HCT116 (cell line): ENCODE data around the gene SMIM26.

Experiments
- CTCF ChIP-seq, 3 experiments: fragments of 200-600 bp in 1 of 3; sonication (generic) in 1 of 3; IDR thresholded peaks in 2 of 3; conservative IDR thresholded peaks in 1 of 3; 2 replicates each; pipeline ENCODE4 v1.5.1; 2012 to 2017; ENCODE audit warnings: low read depth in 2 of 3, low read length in 2 of 3, antibody characterized with exemption in 1 of 3, borderline replicate concordance in 1 of 3, control low read depth in 1 of 3, mild to moderate bottlenecking in 1 of 3, mixed read lengths in 1 of 3, mixed run types in 1 of 3, moderate library complexity in 1 of 3; ENCODE audit not compliant: insufficient read depth in 1 of 3
- EZH2 ChIP-seq: fragments of 200-600 bp; sonication (generic); IDR thresholded peaks from 2 replicates; pipeline ENCODE4 v1.6.1; 2017; ENCODE audit warnings: antibody characterized with exemption, mixed run types
- POLR2AphosphoS5 ChIP-seq: IDR thresholded peaks from 2 replicates; pipeline ENCODE4 v1.6.1; 2011; ENCODE audit warnings: mild to moderate bottlenecking, low read depth, low read length, moderate library complexity
- REST ChIP-seq: IDR thresholded peaks from 2 replicates; pipeline ENCODE4 v1.6.1; 2012; ENCODE audit warnings: low read depth
- ZNF274 ChIP-seq: fragments of 200-500 bp; sonication (Bioruptor generic); IDR thresholded peaks from 2 replicates; pipeline ENCODE4 v1.6.1; 2014; ENCODE audit warnings: mild to moderate bottlenecking, low read depth, low read length, inconsistent platforms

DNA sequence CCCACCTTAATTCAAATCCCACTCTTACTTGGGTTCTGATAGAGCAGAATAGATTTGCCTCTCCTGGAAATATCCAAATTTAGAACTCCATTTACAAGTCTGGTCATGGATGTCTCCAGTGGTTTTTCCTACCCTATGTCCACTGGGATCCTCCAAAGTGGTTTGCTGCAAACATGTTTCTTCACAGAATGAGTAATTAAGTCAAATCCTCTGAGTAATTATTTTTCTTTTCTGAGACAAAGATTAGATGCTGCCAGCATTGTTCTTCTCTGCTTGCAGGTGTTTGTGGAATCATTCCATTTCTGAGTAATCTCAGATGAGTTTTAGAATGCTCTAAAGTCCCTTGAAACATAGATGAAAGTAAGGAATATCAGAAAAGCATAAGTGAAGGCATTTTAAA lies 42.5 kb downstream of the SMIM26 start:
- TF ChIP-seq POLR2AphosphoS5 (no peak), EZH2 (no peak), CTCF (IDR thresholded peaks at IDR 0.05 in 2 of 3, conservative IDR thresholded peaks at IDR 0.05 in 1 of 3; ENCODE audit: borderline replicate concordance in 1 of 3, insufficient read depth in 1 of 3, low read depth in 2 of 3, low read length in 2 of 3) (no peak), REST (no peak), ZNF274 (no peak)
